CD4-positive, alpha-beta T cell treated with Interferon alpha-2 for 1 hour (primary cell): Measurements from ENCODE around the gene PCF11.
A peak's percentile ranks its signal among the peaks of the same experiment; 100 is the strongest.
"Not testable (repeated sequence)": the region's sequence is repeated elsewhere in the genome, so short reads cannot be mapped to it uniquely, and the experiment has no call there.

ENCODE experiments used
- DNase-seq, 2 donors: peaks; one replicate each; pipeline ENCODE4 v3.0.0-alpha.2; 2020 to 2022

PCF11 gene

DNA sequence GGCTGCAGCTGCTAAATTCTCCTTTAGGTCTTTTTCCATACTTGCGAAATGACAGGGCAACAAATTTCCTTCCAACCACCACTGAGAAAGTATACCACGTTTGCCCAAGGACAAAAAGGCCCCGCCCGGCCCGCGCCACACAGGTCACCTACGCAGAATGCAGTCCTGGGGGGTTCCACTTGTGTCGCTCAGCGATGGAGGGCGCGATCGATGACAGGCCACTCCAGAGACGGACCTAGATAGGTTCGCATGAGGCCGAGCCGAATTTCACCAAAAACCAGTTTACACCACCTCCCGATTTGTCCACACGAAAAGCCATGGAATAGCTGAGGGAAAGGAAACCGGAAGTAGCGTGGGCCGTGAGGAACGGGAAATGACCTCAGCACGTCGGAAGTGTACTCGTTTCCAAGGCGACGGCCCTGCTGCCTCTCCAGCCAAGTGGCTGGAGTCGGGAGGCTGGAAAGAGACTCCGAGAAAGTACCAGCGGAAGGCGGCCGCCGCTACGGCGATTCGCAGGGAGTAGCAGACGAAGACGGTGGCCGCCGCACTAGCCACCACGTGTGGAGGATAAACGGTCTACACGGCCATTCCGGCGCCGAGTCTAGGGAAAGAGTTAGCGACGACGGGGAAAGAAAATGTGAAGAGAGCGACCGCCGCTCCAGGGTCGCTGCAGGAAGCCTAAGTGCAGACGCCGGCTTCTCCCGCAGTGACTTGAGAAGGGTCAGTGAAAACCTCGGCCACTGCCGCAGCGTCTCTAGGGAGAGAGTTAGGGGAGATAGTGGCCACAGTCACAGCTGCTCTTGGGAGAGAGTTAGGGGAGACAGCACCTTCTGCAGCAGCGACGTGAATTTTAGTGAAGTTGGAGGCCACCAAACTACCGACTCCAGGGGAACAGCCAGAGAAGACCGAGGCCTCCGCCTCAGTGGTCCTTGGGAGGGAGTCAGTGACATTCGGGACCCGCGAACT is 36.7 kb downstream of the PCF11 start, which contains the start of gene ANKRD42:
Gene ANKRD42, plus strand, starts transcription at position 398 of the 966 bp plus-strand sequence. CDS start 959 bp downstream, outside the sequence.
- DNase-seq = peak; percentile 87 to 89

GRCh38 chr11:83194281-83195142 is 37.6 kb downstream of the PCF11 start:
- peak; percentile 66 to 74 for DNase-seq

DNA sequence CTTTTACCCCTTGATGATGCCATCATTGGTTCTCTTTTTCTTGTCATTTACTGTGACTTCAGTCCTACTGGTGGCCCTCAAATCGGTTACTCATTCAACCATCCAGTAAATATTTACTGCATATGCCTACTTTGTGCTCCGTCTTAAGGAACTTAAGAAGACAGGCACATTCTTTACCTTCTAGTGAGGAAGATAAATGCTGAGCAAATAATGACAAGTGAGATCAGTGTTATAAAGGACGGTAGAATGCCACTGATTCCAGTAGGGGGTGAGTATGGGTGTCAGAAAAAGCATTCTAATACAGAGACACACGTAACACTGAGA is 38.2 kb downstream of the PCF11 start:
- no peak for DNase-seq

- DNase-seq = no peak
Measured at GRCh38 chr11:83195649-83196048, 38.7 kb downstream of the PCF11 start.

DNA sequence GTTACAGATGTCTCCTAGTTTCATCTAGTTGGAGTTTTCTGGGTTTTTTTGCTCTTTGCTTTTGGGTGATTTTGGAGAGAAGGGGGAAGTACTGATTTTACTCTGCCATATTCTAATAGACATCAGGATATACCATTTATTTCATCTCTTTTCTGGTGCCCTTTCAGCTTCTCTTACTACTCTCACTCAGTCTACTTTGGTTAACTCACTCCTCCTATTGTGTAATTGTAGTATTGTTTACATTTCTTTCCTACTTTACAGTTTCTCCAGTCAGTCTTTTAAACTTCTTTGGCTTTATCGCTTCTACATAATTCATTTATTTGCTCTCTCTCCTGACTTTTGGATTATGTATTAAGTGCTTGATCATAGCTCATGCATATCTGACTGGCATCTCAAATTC is 43.1 kb downstream of the PCF11 start:
- no peak for DNase-seq

- no peak for DNase-seq
Measured at GRCh38 chr11:83205608-83206185, 48.8 kb downstream of the PCF11 start.

GRCh38 chr11:83206221-83206620 is 49.3 kb downstream of the PCF11 start:
- DNase-seq = no peak

GRCh38 chr11:83206771-83207382 is 49.9 kb downstream of the PCF11 start:
- not testable (repeated sequence) for DNase-seq

GRCh38 chr11:83219095-83219494 is 62.2 kb downstream of the PCF11 start:
- no peak for DNase-seq

- DNase-seq = no peak
Measured at GRCh38 chr11:83220260-83220659, 63.3 kb downstream of the PCF11 start.

DNA sequence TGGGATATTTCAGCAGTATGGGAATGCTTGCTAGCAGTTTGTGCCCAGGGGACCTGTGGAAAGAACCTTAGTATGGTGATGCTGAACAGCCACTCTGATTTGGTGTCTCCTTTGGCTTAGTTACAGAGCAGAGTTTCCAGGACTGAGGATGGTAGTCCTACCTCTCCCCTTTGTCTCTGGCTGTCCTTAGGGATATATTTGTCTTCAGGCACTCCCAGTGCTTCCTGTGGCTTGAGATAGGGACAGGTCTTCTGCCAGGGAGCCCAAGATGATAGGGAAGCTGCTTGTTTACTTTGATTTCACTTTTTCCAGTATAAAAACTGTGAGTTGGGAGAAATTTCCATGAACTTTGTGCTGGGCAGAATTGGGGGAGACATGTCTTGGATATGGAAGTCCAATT is 64.8 kb downstream of the PCF11 start:
- DNase-seq = no peak

- DNase-seq = no peak
Measured at GRCh38 chr11:83222499-83222898, 65.6 kb downstream of the PCF11 start.

GRCh38 chr11:83223457-83223856 is 66.5 kb downstream of the PCF11 start:
- DNase-seq = no peak

- no peak for DNase-seq
Measured at GRCh38 chr11:83235825-83236224, 78.9 kb downstream of the PCF11 start.
